D341Med (cell line): ENCODE data around the gene CNNM4.
A peak's percentile ranks its signal among the peaks of the same experiment; 100 is the strongest.

ENCODE experiments used
- DNase-seq: peaks from one replicate; pipeline ENCODE4 v3.0.0; 2012; ENCODE audit warnings: low spot score

The CNNM4 gene

DNA sequence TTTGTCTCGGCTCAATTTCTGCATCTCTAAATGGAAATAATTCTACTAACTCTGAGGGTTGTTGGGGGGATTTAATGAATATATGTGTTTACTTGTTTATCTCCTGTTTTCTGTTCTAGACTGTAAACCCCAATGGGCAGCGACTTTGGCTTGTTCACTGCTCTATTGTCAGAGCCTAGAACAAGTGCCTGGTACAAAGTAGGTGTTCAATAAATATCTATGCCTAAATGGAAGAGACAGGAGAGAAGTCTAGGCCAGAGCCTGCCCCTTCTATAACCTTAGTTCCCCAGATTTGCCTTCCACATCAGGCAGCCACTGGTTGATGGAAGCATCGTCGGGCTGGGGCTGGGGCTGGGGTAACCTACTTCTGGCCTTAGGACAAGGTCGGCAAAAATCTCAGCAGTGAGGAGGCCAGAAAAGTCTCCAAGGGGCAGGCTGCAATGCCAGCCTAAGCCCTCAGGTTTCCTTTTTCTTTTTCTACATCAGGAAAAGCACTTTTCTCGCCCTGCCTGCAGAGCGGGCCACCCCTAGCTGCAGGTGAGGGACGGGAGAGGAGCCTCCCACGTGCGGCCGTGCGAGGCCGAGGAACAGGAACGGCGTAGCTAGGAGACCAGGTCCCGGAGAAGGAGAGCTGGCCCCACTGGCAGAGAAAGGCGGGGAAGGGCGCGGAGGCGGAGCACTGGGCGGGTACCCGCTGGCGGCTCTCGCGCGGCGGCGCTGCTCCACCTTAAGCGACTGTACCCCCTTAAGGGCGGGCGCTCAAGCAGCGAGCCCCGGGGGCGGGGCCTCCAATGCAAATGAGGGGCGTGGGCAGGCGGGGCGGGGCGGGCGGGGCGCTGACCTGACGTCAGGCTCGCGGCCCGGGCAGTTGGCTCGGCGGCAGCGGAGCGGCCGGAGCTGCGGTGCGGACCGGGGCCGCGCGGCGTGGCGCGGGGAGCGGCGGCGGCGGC, at the start of gene CNNM4:
Gene CNNM4, plus strand, starts transcription at position 867 of the 950 bp plus-strand sequence. CDS start 98 bp downstream, outside the sequence.
- DNase-seq: peak; percentile 95

GRCh38 chr2:96710985-96711384, 49.7 kb upstream of the CNNM4 start:
- DNase-seq: no peak

DNA sequence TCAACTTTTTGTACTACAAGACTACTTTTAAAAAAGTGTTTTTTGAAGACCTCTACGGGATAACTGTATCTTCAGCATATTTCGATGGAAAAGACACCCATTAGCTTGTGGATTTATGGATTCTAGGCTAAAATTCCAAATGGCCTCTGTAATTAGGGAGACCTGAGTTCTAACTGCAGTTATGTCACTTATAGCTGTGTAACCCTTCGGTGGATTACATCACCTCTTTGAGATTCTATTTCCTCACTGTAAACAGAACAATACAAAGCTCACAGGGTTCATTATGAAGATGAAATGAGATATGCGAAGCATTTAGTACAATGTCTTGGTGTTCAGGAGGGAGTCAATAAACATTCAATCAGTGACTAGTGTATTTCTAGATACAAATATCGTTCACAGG, 45.0 kb upstream of the CNNM4 start:
- DNase-seq: no peak

- DNase-seq: no peak
These were observed 44.3 kb upstream of the CNNM4 start for GRCh38 chr2:96716388-96716787.

DNA sequence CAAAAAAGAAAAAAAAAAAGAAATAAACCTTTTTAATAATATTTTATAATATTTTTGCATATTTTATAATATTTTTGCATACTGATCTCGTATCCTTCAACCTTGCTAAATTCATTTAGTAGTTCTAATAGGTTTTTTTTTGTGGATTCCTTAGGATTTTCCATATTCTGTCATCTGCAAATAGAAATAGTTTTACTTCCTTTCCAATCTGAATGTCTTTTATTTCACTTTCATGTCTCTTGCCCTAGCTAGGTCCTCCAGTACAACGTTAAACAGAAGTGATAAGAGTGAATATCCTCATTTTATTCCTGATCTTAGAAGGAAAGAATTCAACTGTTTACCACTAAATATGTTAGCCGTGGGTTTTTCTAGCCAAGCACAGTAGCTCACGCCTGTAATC, 34.6 kb upstream of the CNNM4 start:
- DNase-seq: no peak

DNA sequence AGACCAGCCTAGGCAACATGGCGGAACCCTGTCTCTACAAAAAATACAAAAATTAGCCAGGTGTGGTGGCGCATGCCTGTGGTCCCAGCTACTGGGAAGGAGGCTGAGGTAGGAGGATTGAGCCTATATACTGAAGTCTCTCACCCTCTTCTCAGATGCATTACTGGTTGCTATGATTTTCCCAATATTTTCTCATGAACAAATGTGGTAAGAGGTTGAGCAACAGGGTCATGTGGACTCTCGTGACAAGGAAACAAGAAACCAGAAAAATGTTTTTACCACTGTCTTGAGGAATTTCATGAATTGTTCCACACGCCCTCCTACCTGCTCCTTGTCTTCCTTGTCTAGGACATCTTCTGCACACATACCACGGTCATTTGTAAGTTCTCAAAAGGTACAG, 33.3 kb upstream of the CNNM4 start:
- DNase-seq: no peak

DNA sequence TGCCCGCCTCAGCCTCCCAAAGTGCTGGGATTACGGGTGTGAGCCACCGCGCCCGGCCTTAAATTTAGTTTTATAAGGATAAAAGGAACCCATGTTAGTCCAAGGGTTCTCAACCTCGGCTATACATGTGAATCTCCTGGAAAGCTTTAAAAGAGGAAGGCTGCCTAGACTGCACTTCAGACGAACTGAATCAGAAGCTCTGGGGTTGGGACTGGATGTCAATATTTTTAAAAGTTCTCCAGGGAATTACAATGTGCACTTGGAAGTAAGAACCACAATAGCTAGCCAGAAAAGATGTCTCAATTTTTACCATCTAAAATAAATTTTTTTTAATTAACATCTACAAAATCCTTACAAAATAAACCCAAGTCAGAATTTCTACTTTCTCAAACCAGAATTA, 31.0 kb upstream of the CNNM4 start:
- DNase-seq: no peak

DNA sequence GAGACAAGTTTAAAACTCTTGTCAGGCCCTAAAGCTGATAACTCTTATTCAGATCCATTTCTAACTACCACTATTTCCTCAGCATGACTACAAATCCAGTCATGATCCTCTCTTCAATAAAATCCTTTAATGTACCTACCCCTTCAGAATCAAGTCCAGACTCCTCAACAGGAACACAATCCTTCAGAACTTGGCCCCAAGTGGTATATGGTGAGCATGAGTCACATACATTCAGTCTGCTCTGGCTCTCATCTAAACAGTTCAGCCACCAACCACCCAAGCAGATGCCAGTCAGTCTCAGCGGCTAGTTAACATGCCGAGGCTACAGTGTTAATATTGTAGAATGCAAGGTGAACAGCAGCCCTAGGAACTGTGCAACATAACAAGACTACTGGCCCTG, 30.5 kb upstream of the CNNM4 start:
- DNase-seq: no peak

DNA sequence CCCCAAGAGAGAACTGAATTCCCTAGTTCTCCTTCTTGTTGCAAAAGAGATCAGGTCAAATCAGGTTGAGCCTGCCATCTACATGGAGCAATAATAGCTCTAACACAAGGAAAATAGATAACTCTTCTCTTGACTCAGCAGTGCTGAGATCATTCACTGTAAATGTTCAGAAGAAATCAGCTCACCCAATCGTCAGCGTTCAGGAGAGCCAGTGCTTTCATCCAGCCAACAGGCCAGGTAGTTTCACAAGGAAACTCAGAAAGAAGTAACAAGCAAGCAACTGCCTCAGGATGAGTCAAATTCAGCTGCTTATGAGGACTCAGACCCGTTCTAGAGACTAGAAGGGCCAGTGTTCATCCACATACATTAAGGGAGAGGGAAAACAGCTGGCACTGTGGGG, 26.8 kb upstream of the CNNM4 start:
- DNase-seq: no peak

DNA sequence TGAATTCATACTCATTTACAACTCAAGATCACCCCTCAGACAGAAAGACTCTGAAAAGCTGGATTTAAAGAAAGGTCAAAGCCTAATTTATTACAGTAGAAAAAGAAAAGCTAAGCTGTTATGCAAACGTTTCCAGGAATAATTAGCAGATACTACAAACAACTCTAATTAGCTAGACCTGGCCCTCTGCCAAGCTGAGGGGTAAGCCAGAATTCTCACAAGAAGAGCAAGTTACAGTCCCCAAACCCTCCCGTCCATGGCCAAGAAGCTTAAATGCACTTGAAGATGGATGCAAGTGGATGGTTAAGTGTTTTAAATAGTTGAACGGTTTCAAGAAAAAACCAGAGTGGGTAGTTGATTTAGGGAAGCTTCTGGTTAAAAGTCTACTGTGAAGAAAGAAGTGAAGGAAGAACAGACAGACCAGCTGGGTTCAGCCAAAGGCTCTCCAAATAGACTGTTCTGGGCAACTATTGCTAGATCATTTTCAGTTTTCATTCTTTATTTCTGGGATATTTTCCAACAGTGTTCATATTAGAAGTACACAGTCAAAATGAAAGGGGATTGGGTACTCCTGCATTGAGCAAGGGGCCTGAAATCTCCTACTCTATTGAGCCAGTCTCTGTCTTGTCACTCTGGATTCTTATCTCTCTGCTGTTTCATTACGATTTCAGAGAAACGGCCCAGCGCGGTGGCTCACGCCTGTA, 25.7 kb upstream of the CNNM4 start:
- DNase-seq: no peak

GRCh38 chr2:96737251-96737650, 23.5 kb upstream of the CNNM4 start:
- no peak for DNase-seq

DNA sequence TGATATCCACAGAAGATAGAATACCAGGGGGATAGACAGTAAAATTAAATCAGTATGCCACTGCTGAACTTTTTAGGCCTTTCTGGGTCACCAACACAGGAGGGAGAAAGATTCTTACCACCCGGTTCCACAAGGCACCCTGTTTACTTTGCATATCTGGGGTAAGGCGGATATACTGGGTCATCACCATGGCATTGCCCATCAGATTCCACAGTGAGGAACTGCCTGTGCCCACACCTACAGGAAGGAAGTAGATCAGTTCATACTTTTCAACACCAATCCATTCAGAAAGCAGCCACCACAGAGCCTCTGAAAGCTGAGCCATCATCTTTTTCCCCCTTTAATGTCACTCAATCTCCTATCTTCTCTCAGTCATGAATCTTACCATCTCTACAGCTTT, 22.9 kb upstream of the CNNM4 start:
- DNase-seq: no peak

GRCh38 chr2:96739076-96739632, 21.5 kb upstream of the CNNM4 start:
- DNase-seq: no peak

- DNase-seq: peak; percentile 94
These were observed 20.9 kb upstream of the CNNM4 start, which contains the start of gene LMAN2L for GRCh38 chr2:96739633-96740428. Gene LMAN2L, minus strand, starts transcription at chr2:96740064. Its CDS starts 24 bp downstream, at chr2:96740040.

- no peak for DNase-seq
These were observed 13.6 kb upstream of the CNNM4 start for GRCh38 chr2:96747061-96747617.

GRCh38 chr2:96751800-96752199, 8.9 kb upstream of the CNNM4 start:
- no peak for DNase-seq

DNA sequence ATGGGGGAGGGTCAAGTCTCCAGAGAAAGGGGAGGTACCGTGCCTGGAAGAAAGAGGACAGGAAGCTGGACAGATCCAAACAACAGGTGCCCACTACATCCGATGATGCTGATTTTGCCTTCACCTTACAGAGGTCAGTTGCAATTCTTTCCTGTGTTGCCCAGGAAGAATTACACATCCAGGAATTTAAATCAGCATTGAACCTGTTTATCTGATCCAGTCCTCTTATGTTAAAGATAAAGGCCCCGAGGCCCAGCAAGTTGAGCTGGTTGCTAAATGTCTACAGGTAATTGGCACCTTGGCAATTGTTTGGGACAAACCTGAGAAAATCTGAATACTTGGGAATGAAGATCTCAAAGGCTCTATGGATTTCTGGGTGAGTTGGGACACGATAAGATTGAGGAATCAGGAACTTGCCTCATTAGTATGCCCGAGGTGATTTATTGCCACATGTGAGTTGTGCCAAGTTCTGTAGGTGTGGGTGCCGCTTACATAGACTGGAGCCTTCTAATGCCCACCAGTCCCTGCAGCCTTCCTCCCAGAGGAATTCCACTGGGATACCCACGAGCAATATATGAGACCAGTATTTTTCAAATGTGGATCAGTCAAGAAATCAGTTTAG, 6.9 kb upstream of the CNNM4 start:
- no peak for DNase-seq

GRCh38 chr2:96754317-96754716, 6.4 kb upstream of the CNNM4 start:
- no peak for DNase-seq

DNA sequence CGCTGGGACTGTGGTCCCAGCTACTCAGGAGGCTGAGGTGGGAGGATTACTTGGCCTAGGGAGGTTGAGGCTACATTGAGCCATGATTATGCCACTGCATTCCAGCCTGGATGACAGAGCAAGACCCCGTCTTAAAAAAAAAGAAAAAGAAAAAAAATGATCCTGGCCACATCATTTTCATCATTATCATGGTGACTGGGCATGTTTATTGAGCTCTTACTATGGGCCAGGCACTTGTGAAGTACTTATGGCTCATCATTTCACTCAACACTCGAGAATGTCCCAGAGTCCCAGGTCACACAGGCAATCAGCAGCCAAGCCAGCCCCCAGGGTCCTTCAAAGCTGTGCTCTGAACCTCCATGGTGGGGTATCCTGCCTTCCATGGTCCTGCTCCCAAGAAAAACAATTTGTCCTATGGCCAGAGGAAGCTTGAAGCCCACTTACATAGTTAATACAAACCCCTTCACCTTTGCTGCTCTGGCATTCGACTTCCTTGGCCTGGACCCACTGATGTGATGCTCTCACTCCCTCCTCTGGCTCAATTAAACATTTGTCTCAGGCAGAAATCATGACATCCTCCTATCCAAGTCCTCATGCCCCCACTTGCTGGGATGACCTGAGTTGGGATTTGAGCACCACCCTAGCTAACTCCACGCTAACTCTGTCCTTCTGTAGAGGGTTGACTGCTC, 3.8 kb upstream of the CNNM4 start:
- DNase-seq: no peak

DNA sequence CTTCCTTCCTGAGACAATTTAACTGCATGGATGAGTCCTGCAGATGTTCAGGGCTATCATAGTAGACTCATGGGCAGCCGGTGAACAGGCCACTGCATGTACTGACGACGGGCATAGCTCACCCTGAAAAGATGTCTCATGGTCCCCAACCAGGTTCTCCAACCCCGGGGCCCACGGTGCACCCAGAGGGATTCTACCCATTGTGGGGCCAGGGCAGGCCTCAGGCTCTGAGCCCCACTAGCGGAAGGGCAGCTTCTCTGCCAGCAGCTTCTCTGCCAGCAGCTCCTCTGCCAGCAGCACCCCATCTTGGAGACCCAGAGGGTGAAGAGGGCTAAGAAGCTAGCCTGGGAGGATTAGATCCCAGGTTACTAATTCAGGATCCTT, 3.2 kb upstream of the CNNM4 start:
- no peak for DNase-seq

DNA sequence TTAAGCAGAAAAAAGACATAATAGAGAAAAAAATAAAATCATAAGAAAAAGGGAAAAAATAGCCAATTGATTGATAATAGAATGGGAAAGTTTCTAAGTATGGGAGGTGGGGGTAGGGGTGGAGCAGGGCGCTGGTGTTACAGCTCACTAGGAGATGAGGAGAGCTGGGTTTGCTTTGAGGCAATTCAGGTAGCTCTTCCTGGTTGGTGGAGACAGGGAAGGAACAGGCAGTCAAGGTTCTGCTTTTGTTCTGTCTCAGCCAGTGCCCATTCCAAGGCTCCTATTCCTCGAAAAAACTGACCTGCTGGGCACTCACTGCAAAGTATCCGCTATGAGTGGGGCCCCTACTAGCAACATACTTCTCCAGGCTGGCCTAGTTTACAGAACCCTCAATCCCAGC, 1.7 kb upstream of the CNNM4 start:
- no peak for DNase-seq
